GM19438 (cell line): ENCODE results near the gene WDR70.
"Not testable (repeated sequence)": the region's sequence is repeated elsewhere in the genome, so short reads cannot be mapped to it uniquely, and the experiment has no call there.

Experiments
- ATAC-seq: cut with Tn5 transposase; IDR thresholded peaks from one replicate; pipeline ENCODE4 v1.9.1; 2021; ENCODE audit warnings: low read depth; ENCODE audit not compliant: unreplicated experiment

The WDR70 gene

GRCh38 chr5:37451991-37452390 lies 72.9 kb downstream of the WDR70 start:
- not testable (repeated sequence) for ATAC-seq

DNA sequence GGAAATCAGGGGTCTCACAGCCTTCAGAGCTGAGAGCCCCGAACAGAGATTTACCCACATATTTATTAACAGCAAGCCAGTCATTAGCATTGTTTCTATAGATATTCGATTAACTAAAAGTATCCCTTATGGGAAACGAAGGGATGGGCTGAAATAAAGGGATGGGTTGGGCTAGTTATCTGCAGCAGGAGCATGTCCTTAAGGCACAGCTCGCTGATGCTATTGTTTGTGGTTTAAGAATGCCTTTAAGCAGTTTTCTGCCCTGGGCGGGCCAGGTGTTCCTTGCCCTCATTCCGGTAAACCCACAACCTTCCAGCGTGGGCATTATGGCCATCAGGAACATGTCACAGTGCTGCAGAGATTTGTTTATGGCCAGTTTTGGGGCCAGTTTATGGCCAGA lies 74.1 kb downstream of the WDR70 start:
- not testable (repeated sequence) for ATAC-seq

DNA sequence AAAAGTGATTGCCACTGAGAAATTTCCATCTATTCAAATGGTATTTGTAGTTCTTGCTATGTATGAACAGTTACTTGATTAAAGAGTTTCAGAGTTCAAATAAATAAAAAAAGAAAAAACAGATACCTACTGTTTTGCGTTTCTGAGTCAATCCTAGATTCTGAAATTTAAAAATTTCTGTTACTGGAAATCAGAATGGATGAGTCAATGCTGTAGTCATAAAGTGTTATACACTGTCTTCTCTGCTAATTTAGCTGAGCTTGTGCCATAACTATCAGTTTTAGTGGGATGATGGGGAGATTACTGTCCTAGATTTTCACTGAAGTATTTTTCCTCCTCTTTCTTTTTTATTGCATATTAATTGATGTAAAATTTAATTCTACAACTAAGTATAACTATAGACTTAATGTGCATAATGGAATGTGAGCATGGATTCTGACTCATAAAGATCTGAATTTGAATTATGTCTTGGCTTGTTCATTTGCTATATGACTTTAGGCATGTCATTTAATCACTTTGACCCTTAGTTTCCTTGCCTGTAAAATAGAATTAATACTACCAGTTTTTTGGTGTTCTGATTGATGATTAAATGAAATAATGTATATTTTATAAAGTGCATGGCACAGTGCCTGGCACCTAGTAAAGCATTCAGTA lies 75.4 kb downstream of the WDR70 start:
- ATAC-seq = not testable (repeated sequence)

DNA sequence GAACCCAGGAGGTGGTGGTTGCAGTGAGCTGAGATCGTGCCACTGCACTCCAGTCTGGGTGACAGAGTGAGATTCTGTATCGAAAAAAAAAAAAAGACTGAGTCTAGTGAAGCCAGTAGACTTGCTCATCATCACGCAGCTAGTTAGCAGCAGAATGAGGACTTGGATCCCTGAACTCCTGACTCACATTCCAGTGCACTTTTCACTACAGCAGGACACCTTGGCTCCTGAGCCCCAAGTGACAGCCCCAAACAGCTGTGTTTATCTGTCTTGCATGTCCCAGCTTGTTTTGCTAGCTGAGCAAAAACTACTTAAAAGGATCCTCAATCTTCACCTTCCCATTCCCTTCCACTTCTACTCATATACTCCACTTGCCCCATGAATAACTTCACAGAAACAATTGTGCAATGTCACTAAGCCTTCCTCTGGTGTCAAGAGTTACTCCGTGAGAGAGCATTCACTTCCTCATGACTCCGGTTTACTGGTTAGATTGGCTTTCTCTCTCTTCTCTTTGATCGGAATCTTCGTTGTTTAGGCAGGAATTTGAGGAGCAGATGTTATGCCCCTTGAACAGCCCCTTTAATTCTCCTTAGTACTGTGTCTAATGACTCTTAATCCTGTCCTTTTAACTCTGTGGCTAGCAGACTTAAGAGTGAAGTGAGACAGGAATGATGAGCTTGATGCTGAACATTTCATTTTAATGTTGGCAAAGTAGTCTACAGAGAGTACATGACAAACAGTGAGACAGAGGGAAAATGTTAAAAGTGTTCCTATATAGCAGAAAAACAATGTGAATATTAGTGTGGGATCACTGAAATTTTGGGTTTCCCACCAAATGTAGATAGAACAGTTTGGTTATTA lies 84.3 kb downstream of the WDR70 start:
- not testable (repeated sequence) for ATAC-seq

GRCh38 chr5:37464581-37464980 lies 85.5 kb downstream of the WDR70 start:
- ATAC-seq = not testable (repeated sequence)

DNA sequence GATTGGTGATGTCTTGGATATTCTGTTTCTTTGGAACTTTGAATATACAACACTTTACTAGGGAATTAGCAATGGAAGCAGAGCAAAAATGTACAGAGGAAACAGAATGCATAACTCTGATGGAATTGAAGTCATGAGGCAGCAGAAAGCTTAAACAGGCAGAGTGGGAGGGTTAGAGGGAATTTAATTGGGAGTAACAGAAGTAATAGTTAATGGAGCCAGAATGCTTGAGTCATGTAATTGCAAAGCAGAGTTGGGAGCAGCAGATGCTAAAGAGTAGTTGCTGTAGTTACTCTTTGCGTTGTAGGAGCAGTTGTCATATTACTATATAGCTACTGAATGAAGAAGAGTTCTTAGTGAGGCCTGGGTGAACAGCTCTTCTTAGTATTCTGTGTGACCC lies 90.3 kb downstream of the WDR70 start:
- not testable (repeated sequence) for ATAC-seq

DNA sequence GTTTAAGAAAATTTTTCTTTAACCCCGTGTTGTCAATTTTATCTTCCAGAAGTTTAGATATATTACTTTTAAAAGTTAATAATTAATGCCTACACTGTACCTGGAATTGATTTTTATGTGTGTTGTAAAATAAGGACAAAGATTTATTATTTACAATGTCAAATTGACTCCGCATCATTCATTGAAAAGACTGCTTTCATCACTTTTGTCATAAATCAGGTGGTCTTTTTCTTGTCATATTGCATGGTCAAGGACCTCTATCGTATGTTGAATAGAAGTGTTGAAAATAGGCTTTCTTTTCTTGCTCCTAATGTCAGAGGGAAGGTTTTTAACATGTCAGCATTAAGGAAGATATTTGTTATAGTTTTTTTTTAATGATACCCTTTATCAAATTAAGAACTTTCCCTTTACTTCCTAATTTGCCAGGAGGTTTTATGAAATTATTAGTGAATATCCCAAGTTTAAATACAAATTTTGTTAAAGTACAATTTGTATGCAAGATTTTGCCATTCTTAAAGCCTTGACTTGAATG lies 92.6 kb downstream of the WDR70 start:
- ATAC-seq = no peak

DNA sequence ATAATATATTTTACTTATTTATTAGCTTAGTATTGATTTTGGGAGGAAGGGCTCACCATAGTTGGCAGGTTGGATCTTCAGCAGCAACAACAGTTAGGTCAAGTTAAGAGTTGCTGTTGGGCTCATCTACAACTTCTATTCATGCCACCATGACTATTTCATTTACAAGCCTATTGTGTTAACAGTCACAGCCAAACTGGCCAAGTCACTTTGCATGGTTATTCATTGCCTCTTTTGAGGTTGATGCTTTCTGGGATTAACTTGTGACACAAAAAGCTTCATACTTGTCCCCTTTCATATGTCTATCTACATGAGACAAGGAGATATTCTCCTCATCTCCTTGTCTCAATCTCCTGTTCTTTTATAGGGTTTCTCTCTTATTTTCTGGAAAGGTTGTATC lies 98.3 kb downstream of the WDR70 start:
- ATAC-seq = no peak

- no peak for ATAC-seq
Measured at GRCh38 chr5:37478121-37478894, 99.2 kb downstream of the WDR70 start.

DNA sequence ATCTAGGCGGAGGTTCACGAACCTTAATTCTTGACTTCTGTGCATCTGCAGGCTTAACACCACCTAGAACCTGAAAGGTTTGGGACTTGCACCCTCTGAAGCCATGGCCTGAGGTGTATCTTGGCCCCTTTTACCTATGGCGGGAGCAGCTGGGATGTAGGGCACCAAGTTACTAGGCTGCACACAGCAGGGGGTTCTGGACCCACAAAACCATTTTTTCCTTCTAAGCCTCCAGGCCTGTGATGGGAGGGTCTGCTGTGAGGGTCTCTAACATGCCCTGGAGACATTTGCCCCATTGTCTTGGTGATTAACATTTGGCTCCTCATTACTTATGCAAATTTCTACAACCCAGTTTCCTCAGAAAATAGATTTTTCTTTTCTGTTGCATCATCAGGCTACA lies 102.3 kb downstream of the WDR70 start:
- not testable (repeated sequence) for ATAC-seq

GRCh38 chr5:37490120-37490810 lies 111.1 kb downstream of the WDR70 start:
- no peak for ATAC-seq

DNA sequence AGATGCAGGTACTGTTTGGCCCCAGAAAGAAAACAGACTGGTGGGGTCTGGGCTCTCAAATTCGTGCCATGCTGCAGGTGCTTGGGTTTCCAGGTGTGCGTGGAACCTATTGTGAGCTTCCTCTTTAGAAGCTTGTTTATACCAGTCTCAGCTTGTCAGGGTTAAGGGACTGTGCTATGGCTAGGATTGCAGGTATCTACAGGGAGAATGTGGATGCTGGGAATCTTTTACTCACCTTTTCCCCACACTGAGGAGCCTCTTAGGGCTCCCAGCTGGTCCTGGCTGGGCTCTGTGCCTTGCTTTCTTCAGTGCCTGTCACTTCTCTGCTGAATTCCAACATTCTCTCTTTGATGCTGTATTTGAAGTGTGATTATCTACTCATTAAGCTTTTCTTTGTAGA lies 111.8 kb downstream of the WDR70 start:
- no peak for ATAC-seq

GRCh38 chr5:37492778-37493555 lies 113.8 kb downstream of the WDR70 start:
- ATAC-seq = no peak

GRCh38 chr5:37494756-37495155 lies 115.6 kb downstream of the WDR70 start:
- ATAC-seq = no peak

GRCh38 chr5:37495210-37495609 lies 116.1 kb downstream of the WDR70 start:
- ATAC-seq = no peak

DNA sequence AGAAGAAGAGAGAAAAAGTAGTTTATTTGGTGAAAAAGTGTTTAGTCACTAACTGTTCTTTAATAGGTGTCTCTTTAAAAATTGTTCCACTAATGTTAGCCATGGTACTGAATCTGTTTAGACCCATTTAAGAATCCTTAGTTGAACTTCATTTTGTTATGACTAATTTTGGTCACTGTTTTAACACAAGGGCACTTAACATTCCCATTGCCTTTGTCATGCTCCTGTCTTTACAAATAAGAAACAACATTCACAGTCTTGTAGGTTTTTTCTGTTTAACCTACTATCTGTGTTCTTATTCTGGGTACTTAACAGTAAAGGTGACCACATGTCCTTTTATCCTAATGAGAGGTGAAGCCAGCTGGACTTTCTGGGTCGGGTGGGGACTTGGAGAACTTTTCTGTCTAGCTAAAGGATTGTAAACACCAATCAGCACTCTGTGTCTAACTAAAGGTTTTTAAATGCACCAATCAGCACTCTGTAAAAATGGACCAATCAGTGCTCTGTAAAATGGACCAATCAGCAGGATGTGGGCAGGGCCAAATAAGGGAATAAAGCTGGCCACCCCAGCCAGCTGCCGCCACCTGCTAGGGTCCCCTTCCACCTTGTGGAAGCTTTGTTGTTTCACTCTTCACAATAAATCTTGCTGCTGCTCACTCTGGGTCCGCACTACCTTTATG lies 116.7 kb downstream of the WDR70 start:
- ATAC-seq = no peak

DNA sequence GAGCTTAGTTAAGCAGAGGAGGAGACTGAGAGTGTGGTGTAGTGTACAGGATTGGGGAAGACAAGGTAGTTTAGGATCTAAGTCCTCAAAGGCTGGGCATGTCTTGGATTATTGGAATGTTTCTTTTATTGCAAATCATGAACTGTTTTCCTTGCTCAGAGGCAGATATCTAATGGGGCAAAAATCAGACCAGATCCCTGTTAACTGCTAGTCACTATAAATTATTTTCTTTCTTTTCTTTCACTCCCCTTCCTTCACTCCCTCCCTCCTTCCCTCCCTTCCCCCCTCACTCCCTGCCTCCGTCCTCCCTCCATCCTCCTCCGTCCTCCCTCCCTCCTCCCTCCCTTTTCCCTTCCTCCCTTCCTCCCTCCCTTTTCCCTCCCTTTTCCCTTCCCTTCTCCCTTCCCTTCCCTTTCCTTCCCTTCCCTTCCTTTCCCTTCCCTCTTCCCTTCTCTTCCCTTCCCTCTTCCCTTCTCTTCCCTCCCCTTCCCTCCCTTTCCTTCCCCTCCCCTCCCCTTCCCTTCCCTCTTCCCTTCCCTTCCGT lies 117.9 kb downstream of the WDR70 start:
- ATAC-seq = no peak

GRCh38 chr5:37501152-37501551 lies 122.0 kb downstream of the WDR70 start:
- no peak for ATAC-seq

DNA sequence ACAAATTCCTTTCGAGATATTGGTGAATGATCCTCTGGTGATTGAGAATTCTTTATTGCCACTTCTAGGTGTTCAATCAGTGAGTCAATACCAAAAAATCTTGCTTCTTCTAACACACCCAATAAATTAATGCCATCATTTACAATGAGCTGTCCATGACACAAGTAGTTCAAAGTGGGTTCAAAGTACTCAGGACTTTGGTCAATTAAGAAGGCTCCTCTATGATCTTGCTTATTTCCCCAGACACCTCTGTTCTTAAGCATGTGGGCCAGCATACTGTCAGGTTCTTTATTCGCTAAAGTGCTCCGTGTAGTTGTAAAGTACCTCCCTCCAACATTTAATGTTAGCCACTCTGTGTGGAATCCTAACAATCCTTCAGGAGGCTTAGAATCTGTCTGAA lies 127.1 kb downstream of the WDR70 start:
- ATAC-seq = no peak
